Nephron progenitor cell (in vitro differentiated cells): ENCODE data around the gene DPH6.

Experiments used
- DNase-seq: peaks from one replicate; pipeline ENCODE4 v3.0.0; 2021
- H3K27ac Mint-ChIP-seq: 2 replicates; pipeline ENCODE4 v1.8.0; 2021; ENCODE audit warnings: mild to moderate bottlenecking, moderate library complexity, mixed read lengths
- H3K27me3 Mint-ChIP-seq: 2 replicates; pipeline ENCODE4 v1.8.0; 2021; ENCODE audit warnings: mild to moderate bottlenecking, low read depth, mixed read lengths; ENCODE audit not compliant: poor library complexity
- H3K36me3 Mint-ChIP-seq: 2 replicates; pipeline ENCODE4 v1.8.0; 2021; ENCODE audit warnings: low read depth, mixed read lengths
- H3K4me1 Mint-ChIP-seq: 2 replicates; pipeline ENCODE4 v1.8.0; 2021; ENCODE audit warnings: mixed read lengths
- H3K4me3 Mint-ChIP-seq: 2 replicates; pipeline ENCODE4 v1.8.0; 2021; ENCODE audit warnings: mild to moderate bottlenecking, moderate library complexity, mixed read lengths
- H3K9me3 Mint-ChIP-seq: 2 replicates; pipeline ENCODE4 v1.8.0; 2021; ENCODE audit warnings: mild to moderate bottlenecking, moderate library complexity, mixed read lengths
- TF ChIP-seq, protein P1 (sequence below): fragments of 200-600 bp; sonication (generic); IDR thresholded peaks from 2 replicates; pipeline ENCODE4 v1.5.0; 2021; ENCODE audit warnings: antibody characterized with exemption

DPH6 gene

DNA sequence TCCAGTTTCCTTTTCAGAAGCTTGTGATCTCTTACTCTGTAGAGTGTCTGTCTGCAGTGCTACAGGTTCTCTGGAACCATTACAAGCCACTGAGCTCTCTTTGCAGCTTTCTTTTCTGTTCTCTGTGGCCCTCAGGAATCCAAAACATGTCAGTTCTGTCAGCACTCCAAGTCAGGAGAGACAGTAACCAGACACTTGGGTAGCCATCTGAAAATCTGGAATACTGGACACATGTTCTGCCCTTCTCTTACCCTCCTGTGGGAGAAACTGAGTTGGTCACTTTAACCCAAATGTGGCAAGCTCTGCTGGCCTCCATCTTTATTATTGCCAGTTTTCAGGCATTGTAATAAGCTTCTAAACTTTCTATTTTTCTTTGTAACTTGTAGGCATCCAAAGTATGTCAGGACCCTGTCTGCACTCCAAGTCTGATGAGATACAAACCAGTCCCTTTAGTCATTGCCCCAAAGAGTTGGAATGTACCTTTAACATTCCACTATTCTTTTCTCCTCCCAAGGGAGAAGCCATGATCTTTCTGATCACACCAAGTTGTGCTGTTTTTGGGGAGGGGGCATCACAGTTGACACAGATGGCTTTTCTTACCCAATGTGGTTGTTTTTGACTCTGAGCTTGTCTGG lies 183.7 kb downstream of the DPH6 start:
- Mint-ChIP-seq H3K27me3 (peaks cover 4% of the 10 kb centered on the region), H3K4me3 (no peak overlapping the region), H3K9me3 (peaks cover 71% of the 10 kb centered on the region), H3K36me3 (peaks cover 61% of the 10 kb centered on the region), H3K4me1 (no peaks in the 10 kb centered on the region), H3K27ac (no peak overlapping the region)
- TF ChIP-seq, protein P1, sequence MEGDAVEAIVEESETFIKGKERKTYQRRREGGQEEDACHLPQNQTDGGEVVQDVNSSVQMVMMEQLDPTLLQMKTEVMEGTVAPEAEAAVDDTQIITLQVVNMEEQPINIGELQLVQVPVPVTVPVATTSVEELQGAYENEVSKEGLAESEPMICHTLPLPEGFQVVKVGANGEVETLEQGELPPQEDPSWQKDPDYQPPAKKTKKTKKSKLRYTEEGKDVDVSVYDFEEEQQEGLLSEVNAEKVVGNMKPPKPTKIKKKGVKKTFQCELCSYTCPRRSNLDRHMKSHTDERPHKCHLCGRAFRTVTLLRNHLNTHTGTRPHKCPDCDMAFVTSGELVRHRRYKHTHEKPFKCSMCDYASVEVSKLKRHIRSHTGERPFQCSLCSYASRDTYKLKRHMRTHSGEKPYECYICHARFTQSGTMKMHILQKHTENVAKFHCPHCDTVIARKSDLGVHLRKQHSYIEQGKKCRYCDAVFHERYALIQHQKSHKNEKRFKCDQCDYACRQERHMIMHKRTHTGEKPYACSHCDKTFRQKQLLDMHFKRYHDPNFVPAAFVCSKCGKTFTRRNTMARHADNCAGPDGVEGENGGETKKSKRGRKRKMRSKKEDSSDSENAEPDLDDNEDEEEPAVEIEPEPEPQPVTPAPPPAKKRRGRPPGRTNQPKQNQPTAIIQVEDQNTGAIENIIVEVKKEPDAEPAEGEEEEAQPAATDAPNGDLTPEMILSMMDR: no peak
- DNase-seq: no peak

GRCh38 chr15:35358824-35359223 lies 187.1 kb downstream of the DPH6 start:
- peaks cover 6% of the 10 kb centered on the region for H3K27me3 Mint-ChIP-seq
- DNase-seq: no peak
- peaks cover 52% of the 10 kb centered on the region for H3K36me3 Mint-ChIP-seq
- peaks cover 90% of the 10 kb centered on the region for H3K9me3 Mint-ChIP-seq
- TF ChIP-seq, protein P1: no peak
- no peak overlapping the region for H3K4me3 Mint-ChIP-seq
- H3K27ac Mint-ChIP-seq: no peak overlapping the region
- no peaks in the 10 kb centered on the region for H3K4me1 Mint-ChIP-seq

DNA sequence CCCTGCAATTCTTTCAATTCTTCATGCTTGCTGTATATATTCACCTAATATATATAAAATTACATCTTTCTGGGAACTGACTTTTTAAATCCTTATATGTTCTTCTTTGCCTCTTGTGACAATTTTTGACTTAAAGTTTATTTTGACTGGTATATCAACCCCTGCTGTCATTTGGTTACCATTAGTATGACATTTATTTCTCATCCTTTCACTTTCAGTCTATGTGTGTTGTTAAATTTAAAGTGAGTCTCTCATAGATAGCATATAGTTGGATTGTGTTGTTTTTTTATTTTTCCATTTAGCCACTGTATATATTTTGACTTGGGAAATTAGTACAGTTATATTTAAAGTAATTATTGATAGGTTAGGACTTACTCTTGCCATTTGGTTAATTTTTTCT lies 194.9 kb downstream of the DPH6 start:
- H3K4me3 Mint-ChIP-seq: no peak overlapping the region
- DNase-seq: no peak
- H3K27ac Mint-ChIP-seq: no peak overlapping the region
- peaks cover 37% of the 10 kb centered on the region for H3K9me3 Mint-ChIP-seq
- peaks cover 2% of the 10 kb centered on the region for H3K27me3 Mint-ChIP-seq
- peaks cover 5% of the 10 kb centered on the region for H3K36me3 Mint-ChIP-seq
- TF ChIP-seq, protein P1: no peak
- H3K4me1 Mint-ChIP-seq: no peaks in the 10 kb centered on the region

- Mint-ChIP-seq H3K27me3 (peaks cover 1% of the 10 kb centered on the region), H3K36me3 (no peaks in the 10 kb centered on the region)
- TF ChIP-seq, protein P1: no peak
These were observed 196.0 kb downstream of the DPH6 start for GRCh38 chr15:35349916-35350315.

DNA sequence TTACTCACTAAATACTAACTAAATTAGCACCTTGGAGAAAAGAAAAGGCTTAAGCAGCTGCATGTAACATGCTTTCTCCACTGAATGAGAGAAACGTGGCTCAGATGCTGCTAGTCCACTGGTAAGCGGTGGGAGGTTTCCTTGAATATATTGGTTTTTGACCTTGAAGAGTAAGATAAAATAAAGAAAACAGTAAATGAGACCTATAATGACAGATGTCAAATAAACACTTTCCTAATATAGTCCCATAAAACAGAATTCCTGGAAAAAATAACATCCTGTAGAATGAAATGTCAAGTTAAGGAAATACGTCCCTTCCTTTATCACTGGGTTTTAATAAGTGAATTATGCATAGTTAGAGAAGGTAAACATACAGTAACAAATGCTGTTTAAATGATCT lies 215.0 kb downstream of the DPH6 start:
- DNase-seq: no peak
- peaks cover 13% of the 10 kb centered on the region for H3K4me1 Mint-ChIP-seq
- H3K36me3 Mint-ChIP-seq: peaks cover 9% of the 10 kb centered on the region
- no peak overlapping the region for H3K27ac Mint-ChIP-seq
- H3K4me3 Mint-ChIP-seq: no peak overlapping the region
- no peaks in the 10 kb centered on the region for H3K9me3 Mint-ChIP-seq
- peaks cover 8% of the 10 kb centered on the region for H3K27me3 Mint-ChIP-seq
- TF ChIP-seq, protein P1: no peak

More at GRCh38 chr15:35349916-35350315, 196.0 kb downstream of the DPH6 start:
- H3K9me3 Mint-ChIP-seq: peaks cover 26% of the 10 kb centered on the region
- DNase-seq: no peak
- no peak overlapping the region for H3K27ac Mint-ChIP-seq
- H3K4me1 Mint-ChIP-seq: no peaks in the 10 kb centered on the region
- H3K4me3 Mint-ChIP-seq: no peak overlapping the region

DNA sequence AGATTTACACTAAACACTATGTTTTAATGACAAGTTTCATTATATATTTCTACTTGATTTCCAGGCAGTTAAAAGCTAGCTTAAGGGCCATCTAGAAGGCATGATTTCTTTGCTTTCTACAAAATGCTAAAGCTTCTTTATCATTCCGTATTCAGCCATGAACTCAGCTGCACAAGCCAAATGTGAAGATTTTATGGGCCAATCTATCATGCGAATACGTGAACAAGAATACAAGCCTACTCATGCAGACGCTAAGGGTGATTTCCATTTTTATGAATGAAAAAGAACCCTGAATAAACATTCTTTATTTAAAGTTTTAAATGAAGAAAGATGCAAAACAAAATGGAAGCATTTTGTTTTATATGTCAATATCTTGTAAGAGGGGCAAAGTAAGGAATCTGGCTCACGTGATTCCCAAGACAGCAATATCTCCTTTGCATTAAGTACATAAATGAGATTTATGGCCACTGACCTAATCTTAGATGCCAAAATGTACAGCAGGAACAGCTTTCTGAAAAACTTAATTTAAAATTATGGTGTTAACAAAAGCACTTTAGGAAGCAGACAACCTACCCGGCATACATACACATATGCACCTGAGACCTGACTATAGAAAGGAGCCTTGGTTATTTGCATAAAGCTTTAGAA lies 215.8 kb downstream of the DPH6 start:
- Mint-ChIP-seq H3K4me1 (peaks cover 15% of the 10 kb centered on the region), H3K36me3 (peaks cover 9% of the 10 kb centered on the region), H3K9me3 (no peaks in the 10 kb centered on the region), H3K4me3 (no peak overlapping the region), H3K27ac (no peak overlapping the region), H3K27me3 (peaks cover 8% of the 10 kb centered on the region)
- TF ChIP-seq, protein P1: no peak
- DNase-seq: no peak
